A549 (cell line): ENCODE measurements around the gene ZNF804B. TPM values are rescaled to one million over a fixed set of nuclear protein-coding genes. Genes with fewer than 3 reads are reported as not detected.

Experiments
- ATAC-seq, 2 experiments: fragments of 200-7000 bp in 1 of 2; fragments of >200 bp in 1 of 2; cut with Nextera tagmentation in 1 of 2; cut with Tn5 transposase in 1 of 2; 3 replicates each; pipeline versions ENCODE4 v1.8.0 to v1.9.1; 2018 to 2020; ENCODE audit warnings: mild to moderate bottlenecking in 1 of 2, moderate library complexity in 1 of 2
- CTCF ChIA-PET: fragments of 300-600 bp; sonication (Branson Sonifier 250); formaldehyde crosslinking; extraction: SDS; loops from one replicate; lab custom pipeline; 2021; ENCODE audit warnings: antibody characterized with exemption, inconsistent platforms; lab: Yijun Ruan, JAX
- POLR2A ChIA-PET: fragments of 350-600 bp; formaldehyde crosslinking; extraction: SDS; loops from one replicate; lab custom pipeline; 2021; ENCODE audit warnings: antibody characterized with exemption, inconsistent platforms; lab: Yijun Ruan, JAX
- DNase-seq, 2 experiments: peaks; one replicate each; pipeline versions ENCODE4 v3.0.0 to v3.0.0-alpha.2; 2011 to 2016; ENCODE audit warnings: low read depth in 1 of 2, low spot score in 1 of 2
- FAIRE-seq: peaks from 2 replicates; lab custom pipeline; 2011; peaks lifted over from hg19 to GRCh38; lab: Jason Lieb, UNC
- H3K27ac ChIP-seq, 2 experiments: fragments of >200 bp; sonication (Bioruptor Twin); formaldehyde crosslinking; 3 replicates each; pipeline ENCODE4 v1.5.1; 2016 to 2017
- H3K4me1 ChIP-seq: fragments of >200 bp; sonication (Bioruptor Twin); formaldehyde crosslinking; 3 replicates; pipeline ENCODE4 v1.6.1; 2016
- H3K4me2 ChIP-seq: fragments of >200 bp; sonication (Bioruptor Twin); formaldehyde crosslinking; 3 replicates; pipeline ENCODE4 v1.6.1; 2016
- H3K4me3 ChIP-seq: fragments of >200 bp; sonication (Bioruptor Twin); formaldehyde crosslinking; 3 replicates; pipeline ENCODE4 v1.5.1; 2016
- H3K9me3 ChIP-seq: fragments of >200 bp; sonication (Bioruptor Twin); formaldehyde crosslinking; 3 replicates; pipeline ENCODE4 v1.6.1; 2016
- CEBPB ChIP-seq, 2 experiments: fragments of >200 bp in 1 of 2; sonication (Bioruptor Twin) in 1 of 2; formaldehyde crosslinking in 1 of 2; IDR thresholded peaks; 2 replicates each; pipeline ENCODE4 v1.6.1; 2012 to 2016
- ESRRA ChIP-seq: fragments of 150-350 bp; IDR thresholded peaks from 2 replicates; pipeline ENCODE4 v1.6.1; 2014; ENCODE audit warnings: mild to moderate bottlenecking, low read length, borderline replicate concordance
- HDAC2 ChIP-seq: fragments of 200-600 bp; sonication (generic); IDR thresholded peaks from 2 replicates; pipeline ENCODE4 v1.6.1; 2016
- HEYL ChIP-seq: fragments of 250-450 bp; sonication (Bioruptor Pico); IDR thresholded peaks from 2 replicates; pipeline ENCODE4 v1.8.0; 2021; ENCODE audit warnings: mild to moderate bottlenecking, moderate library complexity
- JUN ChIP-seq, 2 experiments: fragments of >200 bp; sonication (Bioruptor Twin); formaldehyde crosslinking; IDR thresholded peaks; 2 replicates in 1 of 2; 3 replicates in 1 of 2; pipeline ENCODE4 v1.6.1; 2016 to 2017
- MAZ ChIP-seq: fragments of 150-350 bp; IDR thresholded peaks from 2 replicates; pipeline ENCODE4 v1.6.1; 2014; ENCODE audit warnings: antibody characterized with exemption, low read depth, low read length, borderline replicate concordance
- ZNF302 ChIP-seq: fragments of 250-450 bp; sonication (Bioruptor Pico); IDR thresholded peaks from 2 replicates; pipeline ENCODE4 v1.9.0; 2021; ENCODE audit warnings: inconsistent platforms, mild to moderate bottlenecking, moderate library complexity
- WGBS: methylation state at CpG from one replicate; pipeline ENCODE4 v1.1.6; 2017; ENCODE audit errors: missing lambda C conversion rate; 5-methylcytosine and 5-hydroxymethylcytosine counted together
- polyA plus RNA-seq, 4 experiments: library from polyadenylated mRNA; depleted of rRNA in 3 of 4; stranded (reverse); fragments of >200 nt; fragmentation: RNase III in 1 of 4; extraction: RNeasy Plus Mini Kit Qiagen cat#74134 plus additional on column Dnase treatment in 1 of 4; gene quantifications; 2 replicates in 3 of 4; 3 replicates in 1 of 4; pipeline ENCODE4 v1.2.3, GENCODE V29; 2011 to 2017
- small RNA-seq, 6 experiments: library from RNA; depleted of rRNA; stranded (forward); fragments of <200 nt; gene quantifications; one replicate each; pipeline ENCODE3, GENCODE V24; 2012
- TF ChIP-seq, protein P1 (sequence below): fragments of 250-450 bp; sonication (Bioruptor Pico); IDR thresholded peaks from 2 replicates; pipeline ENCODE4 v1.5.0; 2020; ENCODE audit warnings: low read depth, mild to moderate bottlenecking, moderate library complexity
- TF ChIP-seq, protein P2 (sequence below): fragments of 200-600 bp; sonication (generic); IDR thresholded peaks from 2 replicates; pipeline ENCODE4 v1.6.1; 2016; ENCODE audit warnings: antibody characterized with exemption, mild to moderate bottlenecking, moderate library complexity
- TF ChIP-seq, protein P3 (sequence below): fragments of 450-650 bp; IDR thresholded peaks from 2 replicates; pipeline ENCODE4 v1.6.1; 2014; ENCODE audit warnings: antibody characterized with exemption
- TF ChIP-seq, protein P4 (sequence below): IDR thresholded peaks from 2 replicates; pipeline ENCODE4 v1.6.1; 2012

ZNF804B gene
- polyA plus RNA-seq, 2 of the 4 experiments (the other 2 are of a cell fraction): not detected

DNA sequence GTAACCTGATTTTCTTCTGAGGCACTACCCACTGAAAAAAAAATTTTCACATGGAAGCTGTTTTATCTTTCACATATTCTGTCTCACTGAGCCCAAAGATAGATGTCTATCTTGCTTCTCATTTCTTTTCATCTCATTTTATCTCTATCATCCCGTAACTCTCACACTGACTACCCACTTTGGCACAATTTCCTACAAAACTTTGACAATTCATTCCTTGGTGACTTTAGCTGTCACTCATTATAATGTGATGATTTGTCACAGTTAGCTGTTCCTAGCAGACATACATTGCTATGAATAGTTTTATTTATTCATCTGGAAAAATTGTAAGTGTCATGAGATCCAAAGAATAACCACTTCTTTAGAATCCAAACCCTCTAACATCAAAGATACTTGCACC lies 625.9 kb downstream of the ZNF804B start:
- WGBS: 0% methylated on average over 1 of the region's 1 CpG
- H3K4me2 ChIP-seq: no peak overlapping the region
- no peak overlapping the region for H3K27ac ChIP-seq
- H3K4me1 ChIP-seq: no peaks in the 10 kb centered on the region
- DNase-seq: no peak
- no peak for FAIRE-seq
- no peak overlapping the region for H3K4me3 ChIP-seq
- TF ChIP-seq ZNF302 (CRISPR knock-in tag): no peak
- TF ChIP-seq CEBPB (IDR thresholded peaks at IDR 0.05): no peak
- TF ChIP-seq, protein P1, sequence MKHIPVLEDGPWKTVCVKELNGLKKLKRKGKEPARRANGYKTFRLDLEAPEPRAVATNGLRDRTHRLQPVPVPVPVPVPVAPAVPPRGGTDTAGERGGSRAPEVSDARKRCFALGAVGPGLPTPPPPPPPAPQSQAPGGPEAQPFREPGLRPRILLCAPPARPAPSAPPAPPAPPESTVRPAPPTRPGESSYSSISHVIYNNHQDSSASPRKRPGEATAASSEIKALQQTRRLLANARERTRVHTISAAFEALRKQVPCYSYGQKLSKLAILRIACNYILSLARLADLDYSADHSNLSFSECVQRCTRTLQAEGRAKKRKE: no peak
- TF ChIP-seq, protein P2, sequence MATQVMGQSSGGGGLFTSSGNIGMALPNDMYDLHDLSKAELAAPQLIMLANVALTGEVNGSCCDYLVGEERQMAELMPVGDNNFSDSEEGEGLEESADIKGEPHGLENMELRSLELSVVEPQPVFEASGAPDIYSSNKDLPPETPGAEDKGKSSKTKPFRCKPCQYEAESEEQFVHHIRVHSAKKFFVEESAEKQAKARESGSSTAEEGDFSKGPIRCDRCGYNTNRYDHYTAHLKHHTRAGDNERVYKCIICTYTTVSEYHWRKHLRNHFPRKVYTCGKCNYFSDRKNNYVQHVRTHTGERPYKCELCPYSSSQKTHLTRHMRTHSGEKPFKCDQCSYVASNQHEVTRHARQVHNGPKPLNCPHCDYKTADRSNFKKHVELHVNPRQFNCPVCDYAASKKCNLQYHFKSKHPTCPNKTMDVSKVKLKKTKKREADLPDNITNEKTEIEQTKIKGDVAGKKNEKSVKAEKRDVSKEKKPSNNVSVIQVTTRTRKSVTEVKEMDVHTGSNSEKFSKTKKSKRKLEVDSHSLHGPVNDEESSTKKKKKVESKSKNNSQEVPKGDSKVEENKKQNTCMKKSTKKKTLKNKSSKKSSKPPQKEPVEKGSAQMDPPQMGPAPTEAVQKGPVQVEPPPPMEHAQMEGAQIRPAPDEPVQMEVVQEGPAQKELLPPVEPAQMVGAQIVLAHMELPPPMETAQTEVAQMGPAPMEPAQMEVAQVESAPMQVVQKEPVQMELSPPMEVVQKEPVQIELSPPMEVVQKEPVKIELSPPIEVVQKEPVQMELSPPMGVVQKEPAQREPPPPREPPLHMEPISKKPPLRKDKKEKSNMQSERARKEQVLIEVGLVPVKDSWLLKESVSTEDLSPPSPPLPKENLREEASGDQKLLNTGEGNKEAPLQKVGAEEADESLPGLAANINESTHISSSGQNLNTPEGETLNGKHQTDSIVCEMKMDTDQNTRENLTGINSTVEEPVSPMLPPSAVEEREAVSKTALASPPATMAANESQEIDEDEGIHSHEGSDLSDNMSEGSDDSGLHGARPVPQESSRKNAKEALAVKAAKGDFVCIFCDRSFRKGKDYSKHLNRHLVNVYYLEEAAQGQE: no peak
- no peak for TF ChIP-seq HEYL
- TF ChIP-seq MAZ: no peak
- TF ChIP-seq, protein P3, sequence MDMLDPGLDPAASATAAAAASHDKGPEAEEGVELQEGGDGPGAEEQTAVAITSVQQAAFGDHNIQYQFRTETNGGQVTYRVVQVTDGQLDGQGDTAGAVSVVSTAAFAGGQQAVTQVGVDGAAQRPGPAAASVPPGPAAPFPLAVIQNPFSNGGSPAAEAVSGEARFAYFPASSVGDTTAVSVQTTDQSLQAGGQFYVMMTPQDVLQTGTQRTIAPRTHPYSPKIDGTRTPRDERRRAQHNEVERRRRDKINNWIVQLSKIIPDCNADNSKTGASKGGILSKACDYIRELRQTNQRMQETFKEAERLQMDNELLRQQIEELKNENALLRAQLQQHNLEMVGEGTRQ: no peak
- TF ChIP-seq, protein P4, sequence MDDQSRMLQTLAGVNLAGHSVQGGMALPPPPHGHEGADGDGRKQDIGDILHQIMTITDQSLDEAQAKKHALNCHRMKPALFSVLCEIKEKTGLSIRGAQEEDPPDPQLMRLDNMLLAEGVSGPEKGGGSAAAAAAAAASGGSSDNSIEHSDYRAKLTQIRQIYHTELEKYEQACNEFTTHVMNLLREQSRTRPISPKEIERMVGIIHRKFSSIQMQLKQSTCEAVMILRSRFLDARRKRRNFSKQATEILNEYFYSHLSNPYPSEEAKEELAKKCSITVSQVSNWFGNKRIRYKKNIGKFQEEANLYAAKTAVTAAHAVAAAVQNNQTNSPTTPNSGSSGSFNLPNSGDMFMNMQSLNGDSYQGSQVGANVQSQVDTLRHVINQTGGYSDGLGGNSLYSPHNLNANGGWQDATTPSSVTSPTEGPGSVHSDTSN: no peak
- no peak for TF ChIP-seq HDAC2
- TF ChIP-seq JUN (IDR thresholded peaks at IDR 0.05): no peak
- no peak for TF ChIP-seq ESRRA
- no peaks in the 10 kb centered on the region for H3K9me3 ChIP-seq
- POLR2A ChIA-PET: no interaction called here
- CTCF ChIA-PET: no interaction called here
- ATAC-seq: no peak

Small RNA genes lying within 50 kb of the gene (small RNA-seq; reads per million reads assigned to genes)
- 0 reads per million in 6 experiments for gene AC002127.1

Other genes starting within 250 kb of the ZNF804B start
- gene TEX47, start 36.0 kb downstream of the ZNF804B start, polyA plus RNA-seq (2011; rRNA removed): not detected in 2 replicates
- gene TEX47, start 36.0 kb downstream of the ZNF804B start, polyA plus RNA-seq (2017; fragmentation: RNase III; extraction: RNeasy Plus Mini Kit Qiagen cat#74134 plus additional on column Dnase treatment): not detected in 3 replicates